ENCODE results near the gene EPX. TPM values are rescaled to one million over a fixed set of nuclear protein-coding genes. Genes with fewer than 3 reads are reported as not detected.

EPX gene
- total RNA-seq, 2 experiments from 2014 or later, result not detected

- Mint-ChIP-seq H3K4me3 (peak overlapping the region; percentile 71), H3K36me3 (ENCODE audit: low read depth) (no peaks in the 10 kb centered on the region)
- POLR2A ChIA-PET, result interaction anchor here (0.8 to 1.8 kb wide), 3 partner anchors 31 to 94 kb away, joined by 3 to 9 read pairs (median 4); no protein-coding TSS in a partner anchor
Measured at GRCh38 chr17:58250344-58251011, 58.0 kb downstream of the EPX start.

GRCh38 chr17:58252141-58252540, 59.6 kb downstream of the EPX start:
- H3K36me3 Mint-ChIP-seq (ENCODE audit: low read depth), result no peaks in the 10 kb centered on the region
- ChIA-PET CTCF (no interaction called here), POLR2A (no interaction called here)
- H3K27me3 Mint-ChIP-seq, result peaks cover 29% of the 10 kb centered on the region
- DNase-seq (no peak), ATAC-seq (ENCODE audit: poor library complexity) (no peak)
- Histone ChIP-seq H3K9me3 (ENCODE audit: control insufficient read depth in 1 of 2, insufficient read depth in 1 of 2, low read length in 2 of 2) (no peaks in the 10 kb centered on the region), H3K27ac (ENCODE audit: low read depth in 1 of 2, low read length in 2 of 2) (no peak overlapping the region), H3K4me3 (ENCODE audit: low read length) (no peak overlapping the region), H3K36me3 (ENCODE audit: insufficient read depth, low read length) (no peaks in the 10 kb centered on the region), H3K4me1 (ENCODE audit: insufficient read depth, low read length) (peaks cover 18% of the 10 kb centered on the region), H3K27me3 (ENCODE audit: control insufficient read depth in 1 of 2, insufficient read depth in 2 of 2, low read length in 2 of 2) (peaks cover 5 to 8% of the 10 kb centered on the region in 2 experiments)
- no peak for TF ChIP-seq CTCF (IDR thresholded peaks at IDR 0.05)
- no peak overlapping the region for H3K27ac Mint-ChIP-seq
- no peaks in the 10 kb centered on the region for H3K9me3 Mint-ChIP-seq
- no peak overlapping the region for H3K4me3 Mint-ChIP-seq
- intact Hi-C loops (cut with DNase I, micrococcal nuclease), result no loop called here
- peaks cover 11% of the 10 kb centered on the region for H3K4me1 Mint-ChIP-seq (ENCODE audit: low read depth)

More at GRCh38 chr17:58250344-58251011, 58.0 kb downstream of the EPX start:
- TF ChIP-seq CTCF (IDR thresholded peaks at IDR 0.05), result no peak
- peaks cover 34% of the 10 kb centered on the region for H3K27me3 Mint-ChIP-seq
- CTCF ChIA-PET, result interaction anchor here (0.6 to 2.1 kb wide), 11 partner anchors 9 to 238 kb away, joined by 3 to 10 read pairs (median 5); partner anchors contain the start of gene RNF43
- peaks cover 11% of the 10 kb centered on the region for H3K4me1 Mint-ChIP-seq (ENCODE audit: low read depth)
- peaks cover 5 to 8% of the 10 kb centered on the region in 2 experiments for H3K27me3 ChIP-seq (ENCODE audit: control insufficient read depth in 1 of 2, insufficient read depth in 2 of 2, low read length in 2 of 2)
- DNase-seq, result no peak
- no peaks in the 10 kb centered on the region for H3K36me3 ChIP-seq (ENCODE audit: insufficient read depth, low read length)
- peaks cover 18% of the 10 kb centered on the region for H3K4me1 ChIP-seq (ENCODE audit: insufficient read depth, low read length)
- H3K4me3 ChIP-seq (ENCODE audit: low read length), result no peak overlapping the region
- H3K9me3 Mint-ChIP-seq, result no peaks in the 10 kb centered on the region
- H3K27ac Mint-ChIP-seq, result no peak overlapping the region
- H3K27ac ChIP-seq (ENCODE audit: low read depth in 1 of 2, low read length in 2 of 2), result no peak overlapping the region
- ATAC-seq (ENCODE audit: poor library complexity), result no peak
- intact Hi-C loops (cut with DNase I, micrococcal nuclease), result loop anchor here in 1 of 2 experiments (1.0 kb wide), 1 partner anchor 128 kb away; no protein-coding TSS in a partner anchor
- no peaks in the 10 kb centered on the region for H3K9me3 ChIP-seq (ENCODE audit: control insufficient read depth in 1 of 2, insufficient read depth in 1 of 2, low read length in 2 of 2)

GRCh38 chr17:58253082-58253481, 60.6 kb downstream of the EPX start:
- Histone ChIP-seq H3K4me3 (ENCODE audit: low read length) (no peak overlapping the region), H3K9me3 (ENCODE audit: control insufficient read depth in 1 of 2, insufficient read depth in 1 of 2, low read length in 2 of 2) (no peaks in the 10 kb centered on the region), H3K27ac (ENCODE audit: low read depth in 1 of 2, low read length in 2 of 2) (no peak overlapping the region), H3K36me3 (ENCODE audit: insufficient read depth, low read length) (no peaks in the 10 kb centered on the region), H3K27me3 (ENCODE audit: control insufficient read depth in 1 of 2, insufficient read depth in 2 of 2, low read length in 2 of 2) (peaks cover 5 to 8% of the 10 kb centered on the region in 2 experiments), H3K4me1 (ENCODE audit: insufficient read depth, low read length) (peaks cover 13% of the 10 kb centered on the region)
- intact Hi-C loops (cut with DNase I, micrococcal nuclease), result no loop called here
- no peak overlapping the region for H3K4me3 Mint-ChIP-seq
- TF ChIP-seq CTCF (IDR thresholded peaks at IDR 0.05), result no peak
- H3K4me1 Mint-ChIP-seq (ENCODE audit: low read depth), result peaks cover 6% of the 10 kb centered on the region
- H3K27me3 Mint-ChIP-seq, result peaks cover 30% of the 10 kb centered on the region
- ATAC-seq (ENCODE audit: poor library complexity) (no peak), DNase-seq (no peak)
- no peak overlapping the region for H3K27ac Mint-ChIP-seq
- H3K9me3 Mint-ChIP-seq, result no peaks in the 10 kb centered on the region
- CTCF ChIA-PET, result no interaction called here
- POLR2A ChIA-PET, result no interaction called here
- H3K36me3 Mint-ChIP-seq (ENCODE audit: low read depth), result no peaks in the 10 kb centered on the region

Other genes starting within 250 kb of the EPX start
- 1 to 10 TPM in 1 of 2 experiments, under 1 TPM in 1; 0.41 to 1.0 TPM for gene CUEDC1, start 237.3 kb upstream of the EPX start, total RNA-seq
- gene VEZF1, start 204.5 kb upstream of the EPX start, total RNA-seq, result 10 to 100 TPM; 41.6 to 41.7 TPM
- 100 to 1,000 TPM; 115 to 121 TPM for gene SRSF1, start 185.5 kb upstream of the EPX start, total RNA-seq
- 10 to 100 TPM; 30.9 to 32.2 TPM for gene DYNLL2, start 109.3 kb upstream of the EPX start, total RNA-seq
- gene OR4D1, start 44.3 kb upstream of the EPX start, total RNA-seq, result under 1 TPM; 0.49 to 0.70 TPM
- not detected for gene OR4D2, start 25.7 kb upstream of the EPX start, total RNA-seq
- gene MKS1, start 26.5 kb downstream of the EPX start, total RNA-seq, result 1 to 10 TPM; 4.6 to 6.4 TPM
- not detected for gene LPO, start 45.9 kb downstream of the EPX start, total RNA-seq
- gene MPO, start 88.2 kb downstream of the EPX start, total RNA-seq, result under 1 TPM in 1 of 2 experiments, not detected in 1; 0.77 TPM
- gene TSPOAP1, start 136.1 kb downstream of the EPX start, total RNA-seq, result 10 to 100 TPM; 17.8 to 19.5 TPM
- gene SUPT4H1, start 159.5 kb downstream of the EPX start, total RNA-seq, result 10 to 100 TPM; 46.5 to 47.0 TPM
- gene RNF43, start 224.8 kb downstream of the EPX start, total RNA-seq, result 1 to 10 TPM in 1 of 2 experiments, under 1 TPM in 1; 0.69 to 1.9 TPM